Measurements from ENCODE around the gene PTPRN.

DNA sequence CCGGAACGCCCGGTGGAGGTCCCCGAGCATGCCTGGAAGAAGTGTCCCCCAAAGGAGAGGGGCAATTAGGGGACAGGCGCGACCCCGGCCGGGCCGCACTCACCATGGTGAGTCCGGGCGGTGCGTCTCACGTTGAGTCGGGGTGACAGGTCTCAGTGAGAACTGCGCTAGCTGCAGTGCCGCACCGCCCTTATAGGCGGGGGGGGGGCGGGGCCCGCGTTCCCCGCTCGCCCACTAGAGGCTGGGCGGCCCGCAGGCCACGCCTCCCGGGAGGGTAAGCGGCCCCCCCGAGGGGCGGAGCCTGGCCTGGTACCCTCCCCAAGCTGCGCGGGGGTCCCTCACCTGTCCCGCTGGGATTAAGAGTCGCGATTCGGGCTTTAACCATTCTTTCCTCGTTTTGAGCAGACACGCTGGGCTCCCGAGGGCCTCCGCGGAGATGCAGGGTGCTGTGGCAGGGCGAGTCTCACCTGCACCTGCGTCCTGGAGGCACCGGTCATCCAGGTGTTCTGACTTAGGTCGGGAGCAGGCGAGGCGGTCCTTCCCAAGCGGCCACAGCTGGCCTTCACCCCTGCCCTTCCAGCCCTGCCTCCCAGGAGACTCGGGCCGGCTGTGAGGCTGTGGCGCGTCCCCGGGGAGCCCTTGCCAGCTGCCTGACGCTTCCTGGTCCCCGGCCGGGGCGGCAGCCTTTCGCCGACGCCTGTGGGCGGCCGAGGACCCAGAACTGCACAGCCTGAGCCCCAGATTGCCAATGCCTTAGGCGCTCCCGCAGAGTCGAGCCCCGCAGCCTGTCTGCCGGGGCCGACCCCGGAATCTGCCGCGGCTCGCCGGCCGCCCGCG is 55.2 kb downstream of the PTPRN start, which contains the start of gene TUBA4A:
- TF ChIP-seq EZH2phosphoT487 (IDR thresholded peaks at IDR 0.05; ENCODE audit: borderline replicate concordance) (no peak), CTCF (conservative IDR thresholded peaks at IDR 0.05; ENCODE audit: low read length) (no peak)
